Chondrocyte (in vitro differentiated cells): ENCODE results near the gene THRB. TPM values are rescaled to one million over a fixed set of nuclear protein-coding genes. Genes with fewer than 3 reads are reported as not detected.

Experiments used
- DNase-seq: peaks from one replicate; pipeline ENCODE4 v3.0.0; 2021; ENCODE audit warnings: mixed read lengths, low spot score
- H3K27ac Mint-ChIP-seq: one replicate; pipeline ENCODE4 v1.8.0; 2021; ENCODE audit warnings: mild to moderate bottlenecking, moderate library complexity, mixed read lengths; ENCODE audit not compliant: unreplicated experiment
- H3K27me3 Mint-ChIP-seq: 2 replicates; pipeline ENCODE4 v1.8.0; 2021; ENCODE audit warnings: low read depth, mixed read lengths
- H3K36me3 Mint-ChIP-seq: 2 replicates; pipeline ENCODE4 v1.8.0; 2021; ENCODE audit warnings: low read depth, mixed read lengths
- H3K4me1 Mint-ChIP-seq: 2 replicates; pipeline ENCODE4 v1.8.0; 2021; ENCODE audit warnings: low read depth, mild to moderate bottlenecking, mixed read lengths
- H3K4me3 Mint-ChIP-seq: one replicate; pipeline ENCODE4 v1.8.0; 2021; ENCODE audit warnings: mild to moderate bottlenecking, moderate library complexity, mixed read lengths; ENCODE audit not compliant: unreplicated experiment
- H3K9me3 Mint-ChIP-seq: 2 replicates; pipeline ENCODE4 v1.8.0; 2021; ENCODE audit warnings: low read depth, mixed read lengths
- total RNA-seq: library from RNA; stranded (reverse); gene quantifications from 3 replicates; pipeline ENCODE4 v1.2.1, GENCODE V29; 2021
- TF ChIP-seq, protein P1 (sequence below): fragments of 200-600 bp; sonication (generic); IDR thresholded peaks from 2 replicates; pipeline ENCODE4 v1.5.0; 2021; ENCODE audit warnings: antibody characterized with exemption, mild to moderate bottlenecking, moderate library complexity

The THRB gene
- total RNA-seq, 1 donor from 2014 or later: 3.8 TPM

- Mint-ChIP-seq H3K27ac (no peak overlapping the region), H3K9me3 (no peaks in the 10 kb centered on the region), H3K4me3 (no peak overlapping the region), H3K27me3 (no peaks in the 10 kb centered on the region), H3K4me1 (peaks cover 32% of the 10 kb centered on the region), H3K36me3 (peaks cover 1% of the 10 kb centered on the region)
- TF ChIP-seq, protein P1, sequence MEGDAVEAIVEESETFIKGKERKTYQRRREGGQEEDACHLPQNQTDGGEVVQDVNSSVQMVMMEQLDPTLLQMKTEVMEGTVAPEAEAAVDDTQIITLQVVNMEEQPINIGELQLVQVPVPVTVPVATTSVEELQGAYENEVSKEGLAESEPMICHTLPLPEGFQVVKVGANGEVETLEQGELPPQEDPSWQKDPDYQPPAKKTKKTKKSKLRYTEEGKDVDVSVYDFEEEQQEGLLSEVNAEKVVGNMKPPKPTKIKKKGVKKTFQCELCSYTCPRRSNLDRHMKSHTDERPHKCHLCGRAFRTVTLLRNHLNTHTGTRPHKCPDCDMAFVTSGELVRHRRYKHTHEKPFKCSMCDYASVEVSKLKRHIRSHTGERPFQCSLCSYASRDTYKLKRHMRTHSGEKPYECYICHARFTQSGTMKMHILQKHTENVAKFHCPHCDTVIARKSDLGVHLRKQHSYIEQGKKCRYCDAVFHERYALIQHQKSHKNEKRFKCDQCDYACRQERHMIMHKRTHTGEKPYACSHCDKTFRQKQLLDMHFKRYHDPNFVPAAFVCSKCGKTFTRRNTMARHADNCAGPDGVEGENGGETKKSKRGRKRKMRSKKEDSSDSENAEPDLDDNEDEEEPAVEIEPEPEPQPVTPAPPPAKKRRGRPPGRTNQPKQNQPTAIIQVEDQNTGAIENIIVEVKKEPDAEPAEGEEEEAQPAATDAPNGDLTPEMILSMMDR: no peak
- no peak for DNase-seq
Observed at GRCh38 chr3:24226397-24226796, 268.3 kb downstream of the THRB start.

- Mint-ChIP-seq H3K27ac (no peak overlapping the region), H3K27me3 (no peaks in the 10 kb centered on the region), H3K4me3 (no peak overlapping the region), H3K36me3 (peaks cover 1% of the 10 kb centered on the region), H3K4me1 (peaks cover 41% of the 10 kb centered on the region), H3K9me3 (no peaks in the 10 kb centered on the region)
- DNase-seq: no peak
- TF ChIP-seq, protein P1: no peak
Observed at GRCh38 chr3:24225385-24225950, 269.2 kb downstream of the THRB start.

GRCh38 chr3:24224666-24225384 lies 269.8 kb downstream of the THRB start:
- DNase-seq: no peak
- H3K4me3 Mint-ChIP-seq: no peak overlapping the region
- TF ChIP-seq, protein P1: no peak
- H3K9me3 Mint-ChIP-seq: no peaks in the 10 kb centered on the region
- H3K27me3 Mint-ChIP-seq: no peaks in the 10 kb centered on the region
- no peak overlapping the region for H3K27ac Mint-ChIP-seq
- peaks cover 1% of the 10 kb centered on the region for H3K36me3 Mint-ChIP-seq
- peaks cover 48% of the 10 kb centered on the region for H3K4me1 Mint-ChIP-seq

- no peak for DNase-seq
- no peaks in the 10 kb centered on the region for H3K9me3 Mint-ChIP-seq
- TF ChIP-seq, protein P1: no peak
Observed at GRCh38 chr3:24222165-24222805, 272.4 kb downstream of the THRB start.

DNA sequence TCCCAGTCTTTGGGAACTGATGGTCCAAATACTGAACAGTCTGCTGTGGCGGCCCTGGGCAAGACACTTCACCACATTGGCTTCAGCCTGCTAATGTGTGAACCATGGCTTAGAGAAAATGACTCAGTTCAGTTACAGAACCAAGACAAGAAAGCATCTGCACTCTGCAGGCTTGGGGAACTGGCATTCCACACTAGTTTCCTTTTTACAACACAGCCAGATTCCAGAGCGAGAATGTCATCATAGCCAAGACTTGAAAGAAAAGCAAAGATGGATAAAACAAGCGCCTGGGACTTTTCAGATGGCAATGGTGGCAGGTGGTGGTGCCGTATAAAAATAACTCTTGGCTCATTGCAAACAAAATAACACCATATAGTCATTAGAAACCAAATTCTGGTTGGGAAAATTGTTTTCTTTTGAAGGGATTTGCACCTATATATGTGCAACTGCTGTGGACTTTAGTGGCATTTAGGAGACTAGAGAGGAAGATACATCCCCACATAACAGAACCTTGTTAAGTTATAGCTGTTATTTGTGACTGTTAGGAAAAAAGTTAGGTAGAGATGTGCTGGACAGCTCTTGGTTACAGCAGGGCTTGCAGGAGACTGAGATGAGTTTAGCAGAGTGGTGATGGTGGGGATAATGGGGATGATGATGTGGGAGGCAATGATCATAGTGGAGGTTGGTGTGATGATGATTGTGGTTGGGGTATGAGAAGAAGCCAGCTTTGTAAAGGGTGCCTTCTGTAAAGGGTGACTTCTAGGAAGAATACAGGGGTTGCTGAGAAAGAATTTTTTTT lies 273.6 kb downstream of the THRB start:
- TF ChIP-seq, protein P1: peak; percentile 15
- Mint-ChIP-seq H3K4me3 (no peak overlapping the region), H3K9me3 (no peaks in the 10 kb centered on the region), H3K36me3 (no peaks in the 10 kb centered on the region), H3K4me1 (peaks cover 61% of the 10 kb centered on the region), H3K27me3 (no peaks in the 10 kb centered on the region), H3K27ac (peak overlapping the region; percentile 91)
- DNase-seq: no peak

More at GRCh38 chr3:24222165-24222805, 272.4 kb downstream of the THRB start:
- no peaks in the 10 kb centered on the region for H3K27me3 Mint-ChIP-seq
- peaks cover 61% of the 10 kb centered on the region for H3K4me1 Mint-ChIP-seq
- H3K27ac Mint-ChIP-seq: peak overlapping the region; percentile 79
- H3K36me3 Mint-ChIP-seq: no peaks in the 10 kb centered on the region
- H3K4me3 Mint-ChIP-seq: no peak overlapping the region
